Cardiac fibroblast (primary cell): ENCODE results near the gene SLC44A3.
A peak's percentile ranks its signal among the peaks of the same experiment; 100 is the strongest.

ENCODE experiments used
- DNase-seq, 2 donors: peaks; one replicate each; pipeline versions ENCODE4 v3.0.0 to v3.0.0-alpha.2; 2010; ENCODE audit warnings: low read depth in 2 of 2
- H3K4me3 ChIP-seq, 2 donors: replicated peaks in 1 of 2; 1 replicate in 1 of 2; 2 replicates in 1 of 2; pipeline ENCODE4 v1.5.1; 2011; ENCODE audit warnings: low read depth in 2 of 2, low read length in 2 of 2, mild to moderate bottlenecking in 2 of 2, moderate library complexity in 1 of 2
- TF ChIP-seq, protein P1 (sequence below): IDR thresholded peaks from one replicate; pipeline ENCODE4 v1.5.1; 2011; ENCODE audit warnings: low read depth, mild to moderate bottlenecking, low read length, inconsistent platforms

The SLC44A3 gene

DNA sequence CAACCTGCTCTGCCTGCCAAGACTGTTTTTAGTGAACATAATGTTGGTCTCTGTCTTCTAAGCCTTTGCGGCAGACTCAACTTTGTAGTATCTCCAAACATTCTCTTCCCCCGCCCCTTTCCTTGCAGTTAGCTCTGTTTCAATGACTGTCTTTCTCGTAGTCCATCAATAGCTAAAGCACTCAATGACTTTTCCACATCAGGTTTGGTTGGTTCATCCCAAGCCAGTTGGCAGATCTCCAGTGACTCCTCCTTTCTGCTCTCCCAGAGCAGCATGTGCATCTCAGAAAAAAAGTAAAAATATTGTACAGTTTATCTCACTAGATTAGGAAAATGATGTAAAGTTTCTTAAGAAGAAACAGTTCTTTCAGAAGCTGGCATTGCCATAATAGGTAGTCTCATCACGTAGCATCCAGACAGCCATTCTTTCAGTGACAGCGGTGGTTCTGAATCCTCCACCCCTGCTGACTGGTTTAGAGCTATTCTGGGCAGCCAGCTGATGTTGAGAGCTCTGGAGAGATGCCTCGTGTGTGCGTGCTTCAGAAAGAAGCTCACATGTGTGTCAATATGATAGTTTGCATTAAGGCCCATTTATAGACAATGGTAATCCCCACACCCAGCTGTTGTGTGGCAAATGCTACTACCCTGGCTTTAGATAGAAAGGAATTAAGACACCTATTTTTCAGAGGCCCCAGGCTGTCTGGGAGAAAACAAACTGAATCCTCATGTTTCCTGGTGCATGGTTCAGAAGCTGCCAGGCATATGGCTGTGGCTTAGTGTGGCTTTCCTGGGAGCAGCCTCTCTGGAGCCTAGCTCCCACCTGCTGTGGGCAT lies 53.6 kb downstream of the SLC44A3 start:
- DNase-seq, result peak in 1 of 2 donors; percentile 19
- no peak overlapping the region for H3K4me3 ChIP-seq
- TF ChIP-seq, protein P1, sequence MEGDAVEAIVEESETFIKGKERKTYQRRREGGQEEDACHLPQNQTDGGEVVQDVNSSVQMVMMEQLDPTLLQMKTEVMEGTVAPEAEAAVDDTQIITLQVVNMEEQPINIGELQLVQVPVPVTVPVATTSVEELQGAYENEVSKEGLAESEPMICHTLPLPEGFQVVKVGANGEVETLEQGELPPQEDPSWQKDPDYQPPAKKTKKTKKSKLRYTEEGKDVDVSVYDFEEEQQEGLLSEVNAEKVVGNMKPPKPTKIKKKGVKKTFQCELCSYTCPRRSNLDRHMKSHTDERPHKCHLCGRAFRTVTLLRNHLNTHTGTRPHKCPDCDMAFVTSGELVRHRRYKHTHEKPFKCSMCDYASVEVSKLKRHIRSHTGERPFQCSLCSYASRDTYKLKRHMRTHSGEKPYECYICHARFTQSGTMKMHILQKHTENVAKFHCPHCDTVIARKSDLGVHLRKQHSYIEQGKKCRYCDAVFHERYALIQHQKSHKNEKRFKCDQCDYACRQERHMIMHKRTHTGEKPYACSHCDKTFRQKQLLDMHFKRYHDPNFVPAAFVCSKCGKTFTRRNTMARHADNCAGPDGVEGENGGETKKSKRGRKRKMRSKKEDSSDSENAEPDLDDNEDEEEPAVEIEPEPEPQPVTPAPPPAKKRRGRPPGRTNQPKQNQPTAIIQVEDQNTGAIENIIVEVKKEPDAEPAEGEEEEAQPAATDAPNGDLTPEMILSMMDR, result no peak

DNA sequence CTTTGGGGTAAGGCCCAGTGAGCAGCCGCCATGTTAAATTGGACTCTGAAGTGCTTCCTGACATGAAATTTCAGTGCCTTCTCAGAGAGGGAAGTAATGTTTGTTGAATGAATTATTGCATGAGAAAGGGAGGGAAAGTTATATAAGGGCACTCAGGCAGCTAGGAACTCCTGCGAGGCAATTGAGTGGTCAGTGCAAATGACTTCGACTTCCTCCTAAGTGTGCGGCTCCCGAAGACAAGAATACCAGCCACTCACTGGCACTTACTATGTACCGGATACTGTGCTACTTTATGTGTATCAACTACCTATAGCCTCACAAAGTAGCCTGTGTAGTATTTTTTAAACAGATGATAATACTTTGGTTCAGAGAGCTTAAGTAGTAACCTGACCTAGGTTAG lies 54.3 kb downstream of the SLC44A3 start:
- TF ChIP-seq, protein P1, result no peak
- no peak overlapping the region for H3K4me3 ChIP-seq
- DNase-seq, result no peak

DNA sequence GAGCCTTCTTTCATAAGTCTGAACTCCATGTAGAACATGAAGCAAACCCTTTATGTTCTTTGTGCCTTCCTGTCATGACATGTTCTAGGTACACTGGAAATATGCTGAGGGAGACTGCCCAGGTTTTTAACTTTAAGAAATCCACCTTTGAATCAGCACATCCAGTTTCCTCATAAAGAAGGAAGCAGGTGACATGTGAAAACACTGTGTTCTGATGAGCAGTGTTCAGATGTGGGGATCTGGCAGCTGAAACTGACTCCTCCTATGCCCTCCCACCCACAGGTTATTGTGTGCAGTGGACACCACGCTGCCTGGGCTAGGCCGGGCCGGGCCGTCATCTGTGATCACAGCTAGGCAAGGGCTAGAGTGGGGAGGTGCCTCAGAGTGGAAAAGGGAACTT lies 55.6 kb downstream of the SLC44A3 start:
- DNase-seq, result no peak
- TF ChIP-seq, protein P1, result no peak
- H3K4me3 ChIP-seq, result no peak overlapping the region

DNA sequence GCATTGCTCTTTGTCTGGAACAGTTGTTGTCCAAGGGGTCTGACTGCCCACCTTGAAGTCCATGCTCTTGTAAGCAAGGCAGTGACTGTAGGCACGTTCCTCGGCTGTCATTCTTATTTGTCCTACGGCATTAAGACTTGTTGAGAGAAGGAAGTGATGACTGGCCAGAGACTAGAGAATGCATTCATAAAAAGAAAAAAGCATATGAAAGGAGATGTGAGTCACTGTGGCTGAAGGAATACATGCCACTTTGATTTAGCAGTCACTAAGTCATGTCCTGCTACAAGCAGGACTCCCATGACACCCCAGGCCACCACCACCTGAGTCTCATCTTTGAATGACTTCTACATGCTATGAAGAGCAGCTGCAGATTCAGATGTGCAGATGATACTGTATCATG lies 56.2 kb downstream of the SLC44A3 start:
- H3K4me3 ChIP-seq, result no peak overlapping the region
- DNase-seq, result peak in 1 of 2 donors; percentile 68

DNA sequence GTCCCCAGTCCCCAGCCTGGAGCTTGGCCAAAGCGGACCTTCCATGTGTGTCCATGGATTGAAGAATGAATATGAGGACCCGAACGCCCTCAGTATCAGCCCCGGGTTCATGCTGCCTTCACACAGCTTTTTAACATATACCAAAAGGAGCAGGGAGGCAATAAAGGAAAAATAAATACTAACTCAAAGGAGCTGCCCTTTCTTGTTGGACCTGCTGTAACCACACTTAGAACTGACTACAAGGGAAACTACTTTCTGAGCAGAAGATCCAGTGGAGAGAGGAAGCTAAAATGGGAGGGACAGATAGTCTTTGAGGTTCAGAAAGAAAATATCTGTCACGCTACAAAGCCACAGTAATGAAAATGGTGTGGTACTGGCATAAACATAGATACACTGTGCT lies 58.2 kb downstream of the SLC44A3 start:
- TF ChIP-seq, protein P1, result no peak
- H3K4me3 ChIP-seq, result no peak overlapping the region
- DNase-seq, result no peak

More for the DNA sequence above, 56.2 kb downstream of the SLC44A3 start:
- TF ChIP-seq, protein P1, result no peak

DNA sequence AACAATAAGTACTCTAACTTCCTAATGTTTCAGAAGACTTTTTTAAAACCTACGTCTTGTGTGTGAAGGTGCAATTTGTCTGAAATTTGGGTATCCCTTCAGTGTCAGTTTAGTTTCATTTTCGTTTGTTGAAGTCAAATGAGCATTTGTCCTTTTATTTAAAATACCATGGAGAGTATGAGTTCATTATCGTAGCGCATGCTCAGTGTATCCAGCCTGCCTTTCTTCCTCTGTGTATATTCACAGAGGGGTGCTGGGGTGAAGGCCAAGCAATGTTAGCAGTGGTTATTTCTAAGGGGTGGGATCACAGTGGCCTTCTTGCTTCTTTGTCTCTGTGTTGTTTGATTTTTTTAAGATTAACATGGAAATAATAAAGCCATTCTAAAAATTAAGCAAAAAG lies 63.5 kb downstream of the SLC44A3 start:
- TF ChIP-seq, protein P1, result no peak
- no peak overlapping the region for H3K4me3 ChIP-seq
- DNase-seq, result peak; percentile 66
